ENCODE data around the gene YJEFN3.

Gene YJEFN3

GRCh38 chr19:19582471-19582870 lies 53.8 kb downstream of the YJEFN3 start:
- no peak for DNase-seq (ENCODE audit: low read depth in 2 of 2)

GRCh38 chr19:19584356-19584755 lies 55.6 kb downstream of the YJEFN3 start:
- DNase-seq (ENCODE audit: low read depth in 2 of 2), result no peak
